Uterus (tissue), 2 donors: Measurements from ENCODE around the gene MUC22.

Experiments
- POLR2A ChIP-seq, 2 donors: fragments of 450-650 bp; IDR thresholded peaks; one replicate each; pipeline ENCODE4 v1.6.1; 2016; ENCODE audit warnings: antibody characterized with exemption in 2 of 2, mild to moderate bottlenecking in 1 of 2, moderate library complexity in 1 of 2
- TF ChIP-seq, protein P1 (sequence below), 4 experiments: fragments of 200-600 bp in 2 of 4; fragments of 450-650 bp in 2 of 4; sonication (generic) in 2 of 4; IDR thresholded peaks; one replicate each; pipeline ENCODE4 v1.5.1; 2016 to 2019; ENCODE audit warnings: antibody characterized with exemption in 4 of 4, mild to moderate bottlenecking in 2 of 4, moderate library complexity in 1 of 4

DNA sequence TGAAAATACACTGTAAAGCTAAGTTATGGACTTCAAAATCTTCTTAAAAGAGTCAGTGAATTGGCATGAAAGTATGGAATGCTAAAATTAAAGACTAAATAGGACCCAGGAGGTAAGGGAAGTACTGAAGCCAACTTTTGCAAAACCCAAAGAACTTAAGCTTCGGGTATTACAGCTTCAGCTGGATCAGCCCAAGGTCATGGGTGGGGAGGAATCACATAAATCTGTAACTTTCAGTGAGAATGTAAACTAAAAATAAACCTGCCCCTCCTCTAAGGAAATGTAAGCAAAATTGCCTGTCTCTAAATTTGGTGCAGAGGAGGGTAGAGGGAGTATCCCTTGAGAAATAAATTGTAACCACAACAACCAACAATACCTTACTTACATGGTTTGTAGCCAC is 31.1 kb upstream of the MUC22 start:
- TF ChIP-seq, protein P1, sequence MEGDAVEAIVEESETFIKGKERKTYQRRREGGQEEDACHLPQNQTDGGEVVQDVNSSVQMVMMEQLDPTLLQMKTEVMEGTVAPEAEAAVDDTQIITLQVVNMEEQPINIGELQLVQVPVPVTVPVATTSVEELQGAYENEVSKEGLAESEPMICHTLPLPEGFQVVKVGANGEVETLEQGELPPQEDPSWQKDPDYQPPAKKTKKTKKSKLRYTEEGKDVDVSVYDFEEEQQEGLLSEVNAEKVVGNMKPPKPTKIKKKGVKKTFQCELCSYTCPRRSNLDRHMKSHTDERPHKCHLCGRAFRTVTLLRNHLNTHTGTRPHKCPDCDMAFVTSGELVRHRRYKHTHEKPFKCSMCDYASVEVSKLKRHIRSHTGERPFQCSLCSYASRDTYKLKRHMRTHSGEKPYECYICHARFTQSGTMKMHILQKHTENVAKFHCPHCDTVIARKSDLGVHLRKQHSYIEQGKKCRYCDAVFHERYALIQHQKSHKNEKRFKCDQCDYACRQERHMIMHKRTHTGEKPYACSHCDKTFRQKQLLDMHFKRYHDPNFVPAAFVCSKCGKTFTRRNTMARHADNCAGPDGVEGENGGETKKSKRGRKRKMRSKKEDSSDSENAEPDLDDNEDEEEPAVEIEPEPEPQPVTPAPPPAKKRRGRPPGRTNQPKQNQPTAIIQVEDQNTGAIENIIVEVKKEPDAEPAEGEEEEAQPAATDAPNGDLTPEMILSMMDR (IDR thresholded peaks at IDR 0.05), result no peak
- TF ChIP-seq POLR2A (IDR thresholded peaks at IDR 0.05), result no peak
